Epithelial cell of proximal tubule (primary cell): ENCODE results near the gene CNNM4. TPM values are rescaled to one million over a fixed set of nuclear protein-coding genes. Genes with fewer than 3 reads are reported as not detected.

Source experiments
- DNase-seq: peaks from one replicate; pipeline ENCODE4 v3.0.0-alpha.2; 2011; ENCODE audit warnings: low read depth
- H3K4me3 ChIP-seq: 2 replicates; pipeline ENCODE4 v1.5.1; 2011; ENCODE audit warnings: low read depth, mild to moderate bottlenecking, low read length
- total RNA-seq: library from RNA; depleted of rRNA; stranded (reverse); fragments of >200 nt; gene quantifications from 2 replicates; pipeline ENCODE4 v1.2.3, GENCODE V29; 2015
- TF ChIP-seq, protein P1 (sequence below): conservative IDR thresholded peaks from 2 replicates; pipeline ENCODE4 v1.5.1; 2012; ENCODE audit warnings: low read depth, mild to moderate bottlenecking, low read length

Gene CNNM4
- total RNA-seq, 1 donor from 2014 or later = 5.7 TPM

- DNase-seq = no peak
- no peak overlapping the region for H3K4me3 ChIP-seq
- TF ChIP-seq, protein P1, sequence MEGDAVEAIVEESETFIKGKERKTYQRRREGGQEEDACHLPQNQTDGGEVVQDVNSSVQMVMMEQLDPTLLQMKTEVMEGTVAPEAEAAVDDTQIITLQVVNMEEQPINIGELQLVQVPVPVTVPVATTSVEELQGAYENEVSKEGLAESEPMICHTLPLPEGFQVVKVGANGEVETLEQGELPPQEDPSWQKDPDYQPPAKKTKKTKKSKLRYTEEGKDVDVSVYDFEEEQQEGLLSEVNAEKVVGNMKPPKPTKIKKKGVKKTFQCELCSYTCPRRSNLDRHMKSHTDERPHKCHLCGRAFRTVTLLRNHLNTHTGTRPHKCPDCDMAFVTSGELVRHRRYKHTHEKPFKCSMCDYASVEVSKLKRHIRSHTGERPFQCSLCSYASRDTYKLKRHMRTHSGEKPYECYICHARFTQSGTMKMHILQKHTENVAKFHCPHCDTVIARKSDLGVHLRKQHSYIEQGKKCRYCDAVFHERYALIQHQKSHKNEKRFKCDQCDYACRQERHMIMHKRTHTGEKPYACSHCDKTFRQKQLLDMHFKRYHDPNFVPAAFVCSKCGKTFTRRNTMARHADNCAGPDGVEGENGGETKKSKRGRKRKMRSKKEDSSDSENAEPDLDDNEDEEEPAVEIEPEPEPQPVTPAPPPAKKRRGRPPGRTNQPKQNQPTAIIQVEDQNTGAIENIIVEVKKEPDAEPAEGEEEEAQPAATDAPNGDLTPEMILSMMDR = no peak
Measured at GRCh38 chr2:96811917-96812316, 51.2 kb downstream of the CNNM4 start.

GRCh38 chr2:96813656-96814055 lies 53.0 kb downstream of the CNNM4 start:
- TF ChIP-seq, protein P1 = no peak
- no peak overlapping the region for H3K4me3 ChIP-seq
- no peak for DNase-seq

GRCh38 chr2:96815326-96816126 lies 54.8 kb downstream of the CNNM4 start:
- DNase-seq = no peak
- TF ChIP-seq, protein P1 = no peak
- H3K4me3 ChIP-seq = peak overlapping the region; percentile 68

DNA sequence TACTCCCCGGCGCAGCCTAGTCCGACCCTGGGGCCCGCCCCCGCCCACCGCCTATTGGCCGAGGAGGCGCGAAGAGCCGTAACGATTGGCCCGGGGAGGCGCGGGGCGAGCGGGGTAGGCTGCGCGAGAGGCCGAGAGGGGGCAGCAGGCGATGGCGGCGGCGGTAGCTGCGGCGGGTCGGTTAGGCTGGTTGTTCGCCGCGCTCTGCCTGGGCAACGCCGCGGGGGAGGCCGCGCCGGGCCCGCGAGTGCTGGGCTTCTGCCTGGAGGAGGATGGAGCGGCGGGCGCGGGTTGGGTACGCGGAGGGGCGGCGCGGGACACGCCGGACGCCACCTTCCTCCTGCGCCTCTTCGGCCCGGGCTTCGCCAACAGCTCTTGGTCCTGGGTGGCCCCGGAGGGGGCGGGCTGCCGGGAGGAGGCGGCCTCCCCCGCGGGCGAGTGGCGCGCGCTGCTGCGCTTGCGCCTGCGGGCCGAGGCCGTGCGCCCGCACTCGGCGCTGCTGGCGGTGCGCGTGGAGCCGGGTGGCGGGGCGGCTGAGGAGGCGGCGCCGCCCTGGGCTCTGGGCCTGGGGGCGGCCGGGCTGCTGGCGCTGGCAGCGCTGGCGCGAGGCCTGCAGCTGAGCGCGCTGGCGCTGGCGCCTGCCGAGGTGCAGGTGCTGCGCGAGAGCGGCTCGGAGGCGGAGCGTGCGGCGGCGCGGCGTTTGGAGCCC lies 55.6 kb downstream of the CNNM4 start, which contains the start of gene CNNM3:
Gene CNNM3 (plus strand): TSS at position 142 of the 709 bp plus-strand sequence. CDS start 10 bp downstream, at position 152.
- DNase-seq = no peak
- H3K4me3 ChIP-seq = peak within 1 kb of the TSS; percentile 68
- TF ChIP-seq, protein P1 = peak; percentile 45

DNA sequence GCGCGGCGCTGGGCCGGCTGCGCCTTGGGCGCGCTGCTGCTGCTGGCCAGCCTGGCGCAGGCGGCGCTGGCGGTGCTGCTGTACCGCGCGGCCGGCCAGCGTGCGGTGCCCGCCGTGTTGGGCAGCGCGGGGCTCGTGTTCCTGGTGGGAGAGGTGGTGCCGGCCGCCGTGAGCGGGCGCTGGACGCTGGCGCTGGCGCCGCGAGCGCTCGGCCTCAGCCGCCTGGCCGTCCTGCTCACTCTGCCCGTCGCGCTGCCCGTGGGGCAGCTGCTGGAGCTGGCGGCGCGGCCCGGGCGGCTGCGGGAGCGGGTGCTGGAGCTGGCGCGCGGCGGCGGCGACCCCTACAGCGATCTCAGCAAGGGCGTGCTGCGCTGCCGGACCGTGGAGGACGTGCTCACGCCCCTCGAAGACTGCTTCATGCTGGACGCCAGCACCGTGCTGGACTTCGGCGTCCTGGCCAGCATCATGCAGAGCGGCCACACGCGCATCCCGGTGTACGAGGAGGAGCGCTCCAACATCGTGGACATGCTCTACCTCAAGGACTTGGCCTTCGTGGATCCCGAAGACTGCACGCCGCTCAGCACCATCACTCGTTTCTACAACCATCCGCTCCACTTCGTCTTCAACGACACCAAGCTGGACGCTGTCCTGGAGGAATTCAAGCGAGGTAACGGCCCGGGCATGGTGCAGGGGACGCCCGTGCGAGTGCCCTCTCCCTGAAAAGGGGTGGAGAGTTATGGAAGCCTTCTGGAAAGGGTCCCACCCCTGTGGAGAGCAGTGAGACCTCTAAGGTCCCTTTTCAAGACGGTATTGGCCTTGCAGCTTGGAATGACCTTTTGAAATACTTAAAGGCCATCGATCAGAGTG lies 56.4 kb downstream of the CNNM4 start:
- peak overlapping the region; percentile 59 for H3K4me3 ChIP-seq
- DNase-seq = no peak
- TF ChIP-seq, protein P1 = no peak

DNA sequence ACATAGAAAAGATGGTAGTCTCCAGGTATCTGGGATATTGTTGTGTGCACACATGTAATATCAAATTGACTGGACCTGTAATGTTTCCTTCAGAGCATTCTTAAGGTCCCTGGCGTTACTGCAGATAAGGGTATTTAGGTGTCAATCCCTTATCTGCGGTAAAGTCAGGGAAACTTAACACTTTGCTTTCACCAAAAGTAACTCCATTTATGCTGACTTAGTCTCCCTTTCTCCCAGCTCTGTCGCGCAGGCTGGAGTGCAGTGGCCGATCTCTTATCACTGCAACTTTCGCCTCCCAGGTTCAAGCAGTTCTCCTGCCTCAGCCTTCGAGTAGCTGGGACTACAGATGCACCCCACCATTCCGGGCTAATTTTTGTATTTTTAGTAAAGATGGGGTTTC lies 57.2 kb downstream of the CNNM4 start:
- peak overlapping the region; percentile 59 for H3K4me3 ChIP-seq
- TF ChIP-seq, protein P1 = no peak
- no peak for DNase-seq
